Measurements from ENCODE around the gene GAPDHS.

DNA sequence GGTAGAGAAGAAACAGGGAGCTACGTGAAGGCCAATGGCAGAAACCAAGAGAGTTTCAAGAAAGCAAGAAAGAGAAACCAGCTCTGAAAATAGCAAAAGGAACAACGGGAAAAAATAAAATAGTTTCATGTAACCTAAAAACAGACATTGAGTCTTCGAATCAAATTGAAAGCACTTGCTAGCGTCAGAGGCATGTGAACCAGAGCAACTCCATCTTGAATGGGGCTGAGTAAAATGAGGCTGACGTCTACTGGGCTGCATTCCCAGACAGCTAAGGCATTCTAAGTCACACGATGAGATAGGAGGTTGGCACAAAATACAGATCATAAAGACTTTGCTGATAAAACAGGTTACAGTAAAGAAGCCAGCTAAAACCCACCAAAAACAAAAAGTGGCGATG is 45.5 kb downstream of the GAPDHS start:
- TF ChIP-seq, protein P1, sequence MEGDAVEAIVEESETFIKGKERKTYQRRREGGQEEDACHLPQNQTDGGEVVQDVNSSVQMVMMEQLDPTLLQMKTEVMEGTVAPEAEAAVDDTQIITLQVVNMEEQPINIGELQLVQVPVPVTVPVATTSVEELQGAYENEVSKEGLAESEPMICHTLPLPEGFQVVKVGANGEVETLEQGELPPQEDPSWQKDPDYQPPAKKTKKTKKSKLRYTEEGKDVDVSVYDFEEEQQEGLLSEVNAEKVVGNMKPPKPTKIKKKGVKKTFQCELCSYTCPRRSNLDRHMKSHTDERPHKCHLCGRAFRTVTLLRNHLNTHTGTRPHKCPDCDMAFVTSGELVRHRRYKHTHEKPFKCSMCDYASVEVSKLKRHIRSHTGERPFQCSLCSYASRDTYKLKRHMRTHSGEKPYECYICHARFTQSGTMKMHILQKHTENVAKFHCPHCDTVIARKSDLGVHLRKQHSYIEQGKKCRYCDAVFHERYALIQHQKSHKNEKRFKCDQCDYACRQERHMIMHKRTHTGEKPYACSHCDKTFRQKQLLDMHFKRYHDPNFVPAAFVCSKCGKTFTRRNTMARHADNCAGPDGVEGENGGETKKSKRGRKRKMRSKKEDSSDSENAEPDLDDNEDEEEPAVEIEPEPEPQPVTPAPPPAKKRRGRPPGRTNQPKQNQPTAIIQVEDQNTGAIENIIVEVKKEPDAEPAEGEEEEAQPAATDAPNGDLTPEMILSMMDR (IDR thresholded peaks at IDR 0.05; ENCODE audit: low read depth, low read length, missing input control), result no peak
- TF ChIP-seq SP1 (IDR thresholded peaks at IDR 0.05), result no peak
- TF ChIP-seq JUND (IDR thresholded peaks at IDR 0.05), result no peak
- TF ChIP-seq, protein P2, sequence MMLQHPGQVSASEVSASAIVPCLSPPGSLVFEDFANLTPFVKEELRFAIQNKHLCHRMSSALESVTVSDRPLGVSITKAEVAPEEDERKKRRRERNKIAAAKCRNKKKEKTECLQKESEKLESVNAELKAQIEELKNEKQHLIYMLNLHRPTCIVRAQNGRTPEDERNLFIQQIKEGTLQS (IDR thresholded peaks at IDR 0.05), result no peak
- TF ChIP-seq, protein P3, sequence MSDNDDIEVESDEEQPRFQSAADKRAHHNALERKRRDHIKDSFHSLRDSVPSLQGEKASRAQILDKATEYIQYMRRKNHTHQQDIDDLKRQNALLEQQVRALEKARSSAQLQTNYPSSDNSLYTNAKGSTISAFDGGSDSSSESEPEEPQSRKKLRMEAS (IDR thresholded peaks at IDR 0.05), result no peak
- TF ChIP-seq, protein P4, sequence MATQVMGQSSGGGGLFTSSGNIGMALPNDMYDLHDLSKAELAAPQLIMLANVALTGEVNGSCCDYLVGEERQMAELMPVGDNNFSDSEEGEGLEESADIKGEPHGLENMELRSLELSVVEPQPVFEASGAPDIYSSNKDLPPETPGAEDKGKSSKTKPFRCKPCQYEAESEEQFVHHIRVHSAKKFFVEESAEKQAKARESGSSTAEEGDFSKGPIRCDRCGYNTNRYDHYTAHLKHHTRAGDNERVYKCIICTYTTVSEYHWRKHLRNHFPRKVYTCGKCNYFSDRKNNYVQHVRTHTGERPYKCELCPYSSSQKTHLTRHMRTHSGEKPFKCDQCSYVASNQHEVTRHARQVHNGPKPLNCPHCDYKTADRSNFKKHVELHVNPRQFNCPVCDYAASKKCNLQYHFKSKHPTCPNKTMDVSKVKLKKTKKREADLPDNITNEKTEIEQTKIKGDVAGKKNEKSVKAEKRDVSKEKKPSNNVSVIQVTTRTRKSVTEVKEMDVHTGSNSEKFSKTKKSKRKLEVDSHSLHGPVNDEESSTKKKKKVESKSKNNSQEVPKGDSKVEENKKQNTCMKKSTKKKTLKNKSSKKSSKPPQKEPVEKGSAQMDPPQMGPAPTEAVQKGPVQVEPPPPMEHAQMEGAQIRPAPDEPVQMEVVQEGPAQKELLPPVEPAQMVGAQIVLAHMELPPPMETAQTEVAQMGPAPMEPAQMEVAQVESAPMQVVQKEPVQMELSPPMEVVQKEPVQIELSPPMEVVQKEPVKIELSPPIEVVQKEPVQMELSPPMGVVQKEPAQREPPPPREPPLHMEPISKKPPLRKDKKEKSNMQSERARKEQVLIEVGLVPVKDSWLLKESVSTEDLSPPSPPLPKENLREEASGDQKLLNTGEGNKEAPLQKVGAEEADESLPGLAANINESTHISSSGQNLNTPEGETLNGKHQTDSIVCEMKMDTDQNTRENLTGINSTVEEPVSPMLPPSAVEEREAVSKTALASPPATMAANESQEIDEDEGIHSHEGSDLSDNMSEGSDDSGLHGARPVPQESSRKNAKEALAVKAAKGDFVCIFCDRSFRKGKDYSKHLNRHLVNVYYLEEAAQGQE (IDR thresholded peaks at IDR 0.05), result no peak
- TF ChIP-seq RXRA (IDR thresholded peaks at IDR 0.05), result no peak

All from liver (tissue), 3 donors.